Left ventricle myocardium inferior (tissue), 1 donor: ENCODE results near the gene AHR. TPM values are rescaled to one million over a fixed set of nuclear protein-coding genes. Genes with fewer than 3 reads are reported as not detected.

ENCODE experiments used
- DNase-seq: peaks from one replicate; pipeline ENCODE4 v3.0.0-alpha.2; 2020
- H3K27ac ChIP-seq: fragments of 200-600 bp; replicated peaks from 2 replicates; pipeline ENCODE4 v1.8.0; 2021
- H3K27me3 ChIP-seq: fragments of 200-600 bp; 2 replicates; pipeline ENCODE4 v1.8.0; 2021; ENCODE audit warnings: low read depth
- H3K36me3 ChIP-seq: fragments of 200-600 bp; 2 replicates; pipeline ENCODE4 v1.8.0; 2021
- H3K4me1 ChIP-seq: fragments of 200-600 bp; 2 replicates; pipeline ENCODE4 v1.8.0; 2021
- H3K4me3 ChIP-seq: fragments of 200-600 bp; 2 replicates; pipeline ENCODE4 v1.8.0; 2021; ENCODE audit warnings: mild to moderate bottlenecking, moderate library complexity
- H3K9me3 ChIP-seq: fragments of 200-600 bp; replicated peaks from 2 replicates; pipeline ENCODE4 v1.8.0; 2021
- CTCF ChIP-seq: fragments of 200-600 bp; IDR thresholded peaks from 2 replicates; pipeline ENCODE4 v1.8.0; 2021; ENCODE audit warnings: antibody characterized with exemption, mild to moderate bottlenecking, borderline replicate concordance
- intact Hi-C: fragments of 100-400 bp; cut with micrococcal nuclease; formaldehyde crosslinking; loops from one replicate; pipeline ENCODE4 v1.11.0; 2022
- total RNA-seq: library from RNA; stranded (reverse); fragmentation: NEBNext Ultra II Directional; extraction: Animal tissue kit (Norgen Biotek cat#: 25700); gene quantifications from one replicate; pipeline ENCODE4 v1.2.1, GENCODE V29; 2021
- donor health status: DM: no; HTN: yes; CAD: no; lungs with severe emphysema.

The AHR gene
- total RNA-seq, 1 donor from 2014 or later: 24.9 TPM

DNA sequence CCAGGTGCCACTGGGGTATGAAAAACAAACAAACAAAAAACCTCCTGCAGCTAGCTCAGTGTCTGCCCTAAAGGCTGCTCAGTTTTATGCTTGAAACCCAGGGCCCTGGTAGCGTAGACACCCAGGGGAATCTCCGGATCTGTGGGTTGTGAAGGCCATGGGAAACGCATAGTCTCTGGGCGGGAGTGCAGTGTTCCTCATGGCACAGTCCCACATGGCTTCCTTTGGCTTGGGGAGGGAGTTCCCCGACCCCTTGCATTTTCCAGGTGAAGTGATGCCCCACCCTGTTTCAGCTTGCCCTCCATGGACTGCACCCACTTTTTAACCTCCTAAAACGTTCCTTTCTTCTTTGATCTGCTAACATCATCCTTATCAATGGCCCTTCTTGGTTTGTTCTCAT lies 56.0 kb downstream of the AHR start:
- Histone ChIP-seq H3K4me1 (no peaks in the 10 kb centered on the region), H3K4me3 (no peak overlapping the region), H3K27ac (no peak overlapping the region), H3K36me3 (peaks cover 28% of the 10 kb centered on the region), H3K9me3 (peaks cover 23% of the 10 kb centered on the region), H3K27me3 (no peaks in the 10 kb centered on the region)
- no peak for TF ChIP-seq CTCF
- intact Hi-C loops: no loop called here
- no peak for DNase-seq

DNA sequence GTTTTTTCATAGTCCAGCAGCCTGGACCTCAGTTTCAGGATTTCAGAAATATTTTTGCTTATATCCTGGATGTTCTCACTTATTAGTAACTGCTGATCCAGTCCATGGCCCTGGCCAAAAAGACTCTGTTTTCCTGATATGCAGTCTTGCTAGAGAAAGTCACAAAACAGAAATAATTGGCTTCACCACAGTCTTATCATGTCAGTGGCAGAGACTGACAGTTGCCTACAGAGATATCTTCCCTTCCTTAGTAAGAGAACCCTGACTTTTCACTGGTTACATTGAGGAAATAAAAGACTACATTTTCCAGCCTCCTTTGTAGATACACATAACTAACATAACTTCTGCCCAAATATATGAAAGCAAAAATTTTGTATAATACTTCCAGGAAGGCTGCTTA lies 56.6 kb downstream of the AHR start:
- no peak for TF ChIP-seq CTCF
- H3K4me1 ChIP-seq: no peaks in the 10 kb centered on the region
- peaks cover 25% of the 10 kb centered on the region for H3K36me3 ChIP-seq
- H3K27me3 ChIP-seq: no peaks in the 10 kb centered on the region
- no peak for DNase-seq
- H3K9me3 ChIP-seq: peaks cover 17% of the 10 kb centered on the region
- no peak overlapping the region for H3K27ac ChIP-seq
- intact Hi-C loops: no loop called here
- H3K4me3 ChIP-seq: no peak overlapping the region

- Histone ChIP-seq H3K4me1 (no peaks in the 10 kb centered on the region), H3K27me3 (no peaks in the 10 kb centered on the region), H3K36me3 (peaks cover 15% of the 10 kb centered on the region), H3K9me3 (peaks cover 6% of the 10 kb centered on the region), H3K27ac (no peak overlapping the region), H3K4me3 (no peak overlapping the region)
- intact Hi-C loops: no loop called here
- DNase-seq: no peak
- TF ChIP-seq CTCF: no peak
Measured at GRCh38 chr7:17357952-17358351, 59.5 kb downstream of the AHR start.

- peaks cover 15% of the 10 kb centered on the region for H3K36me3 ChIP-seq
- no peak for DNase-seq
- no peaks in the 10 kb centered on the region for H3K27me3 ChIP-seq
- H3K27ac ChIP-seq: no peak overlapping the region
- H3K4me1 ChIP-seq: no peaks in the 10 kb centered on the region
- peaks cover 6% of the 10 kb centered on the region for H3K9me3 ChIP-seq
- TF ChIP-seq CTCF: no peak
- intact Hi-C loops: no loop called here
- H3K4me3 ChIP-seq: no peak overlapping the region
Measured at GRCh38 chr7:17359610-17360009, 61.2 kb downstream of the AHR start.

DNA sequence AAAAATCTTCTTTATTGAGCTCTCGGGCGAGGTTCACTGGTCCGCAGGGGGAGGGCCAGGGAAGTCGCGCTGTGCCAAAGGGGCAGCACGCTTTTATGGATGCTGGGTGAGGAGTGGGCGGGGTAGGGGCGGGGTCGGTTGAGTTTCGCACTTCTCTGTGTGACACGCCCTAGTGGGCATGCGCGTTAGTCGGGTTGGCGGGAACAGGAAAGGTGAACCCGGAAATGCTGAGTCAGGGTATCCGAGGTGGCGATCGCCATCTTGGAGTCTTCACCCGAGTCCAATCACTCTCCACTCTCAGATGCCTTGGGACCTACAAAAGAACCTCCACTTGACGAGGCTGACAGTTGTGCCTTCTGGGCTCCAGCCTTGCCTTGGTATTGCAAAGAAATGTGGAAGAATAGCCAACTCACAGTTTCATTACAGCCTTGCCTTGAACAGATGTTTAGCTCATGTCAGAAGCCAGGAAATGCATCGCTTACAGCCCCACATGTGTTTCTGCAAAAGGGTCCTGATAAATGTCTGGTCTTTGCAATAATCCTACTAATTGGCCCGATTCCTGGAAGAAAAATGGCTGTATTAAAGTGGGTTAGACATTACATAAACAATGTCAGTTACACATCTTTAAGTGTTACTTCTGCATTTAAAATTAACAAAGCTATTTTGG lies 64.1 kb downstream of the AHR start:
- Histone ChIP-seq H3K27ac (no peak overlapping the region), H3K4me1 (no peaks in the 10 kb centered on the region), H3K4me3 (no peak overlapping the region), H3K27me3 (no peaks in the 10 kb centered on the region), H3K9me3 (peaks cover 6% of the 10 kb centered on the region), H3K36me3 (peaks cover 15% of the 10 kb centered on the region)
- DNase-seq: no peak
- TF ChIP-seq CTCF: no peak
- intact Hi-C loops: no loop called here
